Measurements from ENCODE around the gene PLPPR5. TPM values are rescaled to one million over a fixed set of nuclear protein-coding genes. Genes with fewer than 3 reads are reported as not detected.

PLPPR5 gene
- total and polyA plus RNA-seq, 10 of the 15 experiments (the other 5 are each of a cell fraction or from before 2014, with no cell fraction given): under 0.01 to 0.11 (median 0.02) TPM; not detected in 7

DNA sequence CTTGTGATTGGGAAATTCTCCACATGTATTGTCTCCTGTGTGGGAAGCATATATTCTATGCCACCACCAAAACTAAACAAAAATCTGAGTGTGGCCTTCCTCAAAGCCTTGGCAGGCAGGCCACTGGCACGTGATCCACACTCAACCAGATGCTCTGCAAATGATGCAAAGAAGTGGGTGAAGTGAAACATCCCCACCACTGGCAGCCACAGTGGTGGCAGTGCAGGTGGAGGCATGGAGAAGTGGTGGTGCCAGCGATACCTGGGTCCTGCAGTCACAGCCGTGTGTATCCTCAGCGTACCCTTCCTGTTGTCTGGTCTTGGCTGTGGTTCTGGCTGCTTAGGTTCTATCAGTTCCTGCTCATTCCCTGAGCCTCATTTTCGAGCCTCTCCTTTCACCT, 65.2 kb downstream of the PLPPR5 start:
- ATAC-seq: no peak
- Histone ChIP-seq H2AFZ (ENCODE audit: control insufficient read depth, low read depth, low read length) (no peak overlapping the region), H3K4me3 (no peak overlapping the region), H3K79me2 (ENCODE audit: control insufficient read depth, insufficient read depth, low read length) (no peaks in the 10 kb centered on the region), H3K36me3 (ENCODE audit: control insufficient read depth in 2 of 2, insufficient read depth in 2 of 2, low read length in 1 of 2) (no peaks in the 10 kb centered on the region), H3K27me3 (replicated peaks in 1 of 2; ENCODE audit: control insufficient read depth in 2 of 2, insufficient read depth in 2 of 2, low read length in 1 of 2) (no peaks in the 10 kb centered on the region), H3K4me1 (ENCODE audit: control insufficient read depth, insufficient read depth, low read length) (no peaks in the 10 kb centered on the region), H3K27ac (ENCODE audit: control insufficient read depth, insufficient read depth) (no peak overlapping the region), H3K4me2 (ENCODE audit: control insufficient read depth, insufficient read depth) (no peak overlapping the region), H3K9me3 (replicated peaks; ENCODE audit: control insufficient read depth, insufficient read depth, low read length) (no peaks in the 10 kb centered on the region), H3K9ac (ENCODE audit: control insufficient read depth, insufficient read depth, low read length) (no peak overlapping the region), H4K20me1 (ENCODE audit: control insufficient read depth, insufficient read depth) (no peaks in the 10 kb centered on the region)
- BruUV-seq (replicated peaks): no TSS peak
- DNase-seq (ENCODE audit: low read depth, low spot score): no peak
- intact Hi-C loops (cut with micrococcal nuclease; ENCODE audit: unreplicated experiment): no loop called here
- in situ Hi-C loops (cut with MboI): no loop called here
- SMC1A ChIA-PET (ENCODE audit: uncharacterized antibody, unreplicated experiment): interaction anchor here (1.4 to 2.0 kb wide), 2 partner anchors 10 to 146 kb away, joined by 3 to 9 read pairs; no protein-coding TSS in a partner anchor
- TF ChIP-seq, protein P1, sequence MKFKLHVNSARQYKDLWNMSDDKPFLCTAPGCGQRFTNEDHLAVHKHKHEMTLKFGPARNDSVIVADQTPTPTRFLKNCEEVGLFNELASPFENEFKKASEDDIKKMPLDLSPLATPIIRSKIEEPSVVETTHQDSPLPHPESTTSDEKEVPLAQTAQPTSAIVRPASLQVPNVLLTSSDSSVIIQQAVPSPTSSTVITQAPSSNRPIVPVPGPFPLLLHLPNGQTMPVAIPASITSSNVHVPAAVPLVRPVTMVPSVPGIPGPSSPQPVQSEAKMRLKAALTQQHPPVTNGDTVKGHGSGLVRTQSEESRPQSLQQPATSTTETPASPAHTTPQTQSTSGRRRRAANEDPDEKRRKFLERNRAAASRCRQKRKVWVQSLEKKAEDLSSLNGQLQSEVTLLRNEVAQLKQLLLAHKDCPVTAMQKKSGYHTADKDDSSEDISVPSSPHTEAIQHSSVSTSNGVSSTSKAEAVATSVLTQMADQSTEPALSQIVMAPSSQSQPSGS (IDR thresholded peaks at IDR 0.05; ENCODE audit: low read length): no peak
- no peak for TF ChIP-seq POLR2A (IDR thresholded peaks at IDR 0.05; ENCODE audit: low read depth, low read length)
- TF ChIP-seq, protein P2, sequence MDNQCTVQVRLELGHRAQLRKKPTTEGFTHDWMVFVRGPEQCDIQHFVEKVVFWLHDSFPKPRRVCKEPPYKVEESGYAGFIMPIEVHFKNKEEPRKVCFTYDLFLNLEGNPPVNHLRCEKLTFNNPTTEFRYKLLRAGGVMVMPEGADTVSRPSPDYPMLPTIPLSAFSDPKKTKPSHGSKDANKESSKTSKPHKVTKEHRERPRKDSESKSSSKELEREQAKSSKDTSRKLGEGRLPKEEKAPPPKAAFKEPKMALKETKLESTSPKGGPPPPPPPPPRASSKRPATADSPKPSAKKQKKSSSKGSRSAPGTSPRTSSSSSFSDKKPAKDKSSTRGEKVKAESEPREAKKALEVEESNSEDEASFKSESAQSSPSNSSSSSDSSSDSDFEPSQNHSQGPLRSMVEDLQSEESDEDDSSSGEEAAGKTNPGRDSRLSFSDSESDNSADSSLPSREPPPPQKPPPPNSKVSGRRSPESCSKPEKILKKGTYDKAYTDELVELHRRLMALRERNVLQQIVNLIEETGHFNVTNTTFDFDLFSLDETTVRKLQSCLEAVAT (IDR thresholded peaks at IDR 0.05): no peak
- no peak for TF ChIP-seq RB1 (IDR thresholded peaks at IDR 0.05; ENCODE audit: borderline replicate concordance)
- TF ChIP-seq NBN (IDR thresholded peaks at IDR 0.05): no peak
- TF ChIP-seq BHLHE40 (IDR thresholded peaks at IDR 0.05; ENCODE audit: borderline replicate concordance in 1 of 2, low read depth in 2 of 2, low read length in 1 of 2): peak in 1 of 2 experiments; percentile 47; a peak in 2 of 4 replicates
- POLR2A ChIA-PET: no interaction called here
- CTCF ChIA-PET: interaction anchor here (1.0 to 1.1 kb wide), 2 partner anchors 16 to 190 kb away, joined by 3 read pairs; no protein-coding TSS in a partner anchor
- 20% methylated on average over 3 of the region's 5 CpGs for WGBS (ENCODE audit: insufficient coverage, insufficient replicate concordance, low lambda C conversion rate, missing lambda C conversion rate)
- RAD21 ChIA-PET (ENCODE audit: unreplicated experiment): interaction anchor here (1.3 to 1.5 kb wide), 2 partner anchors 16 to 145 kb away, joined by 4 to 11 read pairs; no protein-coding TSS in a partner anchor
- no peak for FAIRE-seq

All from GM12878 (cell line).